HG02885 (cell line): ENCODE results near the gene GPAT2.
"Not testable (repeated sequence)": the region's sequence is repeated elsewhere in the genome, so short reads cannot be mapped to it uniquely, and the experiment has no call there.

Experiments
- ATAC-seq: cut with Tn5 transposase; IDR thresholded peaks from one replicate; pipeline ENCODE4 v1.9.1; 2021; ENCODE audit warnings: mild to moderate bottlenecking; ENCODE audit not compliant: unreplicated experiment, poor library complexity

GPAT2 gene

GRCh38 chr2:96025194-96025492, 9.6 kb downstream of the GPAT2 start:
- ATAC-seq: no peak

GRCh38 chr2:96024336-96025193, 10.2 kb downstream of the GPAT2 start:
- no peak for ATAC-seq

GRCh38 chr2:96023701-96024100, 11.0 kb downstream of the GPAT2 start:
- ATAC-seq: not testable (repeated sequence)

GRCh38 chr2:96022701-96023447, 11.8 kb downstream of the GPAT2 start:
- ATAC-seq: peak; percentile 83

GRCh38 chr2:96022126-96022525, 12.6 kb downstream of the GPAT2 start:
- not testable (repeated sequence) for ATAC-seq

GRCh38 chr2:96021142-96021541, 13.6 kb downstream of the GPAT2 start:
- ATAC-seq: not testable (repeated sequence)

GRCh38 chr2:96019909-96020590, 14.7 kb downstream of the GPAT2 start:
- not testable (repeated sequence) for ATAC-seq

GRCh38 chr2:96016321-96016720, 18.4 kb downstream of the GPAT2 start:
- not testable (repeated sequence) for ATAC-seq

- ATAC-seq: not testable (repeated sequence)
These were observed 21.9 kb downstream of the GPAT2 start for GRCh38 chr2:96012792-96013264.

- not testable (repeated sequence) for ATAC-seq
These were observed 22.5 kb downstream of the GPAT2 start for GRCh38 chr2:96012086-96012791.

GRCh38 chr2:96011129-96011455, 23.6 kb downstream of the GPAT2 start:
- peak; percentile 12 for ATAC-seq

GRCh38 chr2:96010320-96011128, 24.2 kb downstream of the GPAT2 start:
- peak; percentile 99 for ATAC-seq

- not testable (repeated sequence) for ATAC-seq
These were observed 24.9 kb downstream of the GPAT2 start for GRCh38 chr2:96009833-96010232.

GRCh38 chr2:96008051-96008450, 26.7 kb downstream of the GPAT2 start:
- ATAC-seq: not testable (repeated sequence)

GRCh38 chr2:96006248-96006647, 28.5 kb downstream of the GPAT2 start:
- not testable (repeated sequence) for ATAC-seq

GRCh38 chr2:95992520-95993272, 42.0 kb downstream of the GPAT2 start:
- ATAC-seq: peak; percentile 52

GRCh38 chr2:95992102-95992501, 42.6 kb downstream of the GPAT2 start:
- peak; percentile 58 for ATAC-seq

- ATAC-seq: peak; percentile 95
These were observed 43.2 kb downstream of the GPAT2 start, which contains the start of gene ANKRD36C for GRCh38 chr2:95991351-95992094. ANKRD36C (minus strand) TSS chr2:95991824; CDS start chr2:95991708, 116 bp downstream.
